KMS-11 (cell line): ENCODE results near the gene PEAR1.
A peak's percentile ranks its signal among the peaks of the same experiment; 100 is the strongest.

Experiments used
- H2AFZ ChIP-seq: fragments of 200-600 bp; sonication (generic); 2 replicates; pipeline ENCODE4 v1.6.1; 2016; ENCODE audit warnings: antibody characterized with exemption, mixed run types, low read depth
- H3K27ac ChIP-seq: fragments of 200-600 bp; sonication (generic); 2 replicates; pipeline ENCODE4 v1.6.1; 2016; ENCODE audit warnings: mild to moderate bottlenecking, mixed run types
- H3K27me3 ChIP-seq: fragments of 200-600 bp; sonication (generic); 2 replicates; pipeline ENCODE4 v1.6.1; 2017; ENCODE audit warnings: mild to moderate bottlenecking, low read depth, mixed run types, moderate library complexity; ENCODE audit not compliant: insufficient read depth
- H3K36me3 ChIP-seq: fragments of 200-600 bp; sonication (generic); 2 replicates; pipeline ENCODE4 v1.6.1; 2017; ENCODE audit warnings: mild to moderate bottlenecking, mixed run types; ENCODE audit not compliant: insufficient read depth
- H3K4me1 ChIP-seq: fragments of 200-600 bp; sonication (generic); 2 replicates; pipeline ENCODE4 v1.6.1; 2016; ENCODE audit warnings: mild to moderate bottlenecking, low read depth, mixed run types; ENCODE audit not compliant: poor library complexity, severe bottlenecking
- H3K4me2 ChIP-seq: fragments of 200-600 bp; sonication (generic); 2 replicates; pipeline ENCODE4 v1.7.0; 2016; ENCODE audit warnings: mild to moderate bottlenecking, mixed run types
- H3K4me3 ChIP-seq: fragments of 200-600 bp; sonication (generic); IDR thresholded peaks from 2 replicates; pipeline ENCODE4 v1.6.1; 2017; ENCODE audit warnings: low read depth, low read length, mixed read lengths; ENCODE audit not compliant: insufficient read depth
- H3K79me2 ChIP-seq: fragments of 200-600 bp; sonication (generic); 2 replicates; pipeline ENCODE4 v1.6.1; 2016; ENCODE audit warnings: low read depth, mixed run types; ENCODE audit not compliant: insufficient read depth
- H3K9ac ChIP-seq: fragments of 200-600 bp; sonication (generic); 2 replicates; pipeline ENCODE4 v1.6.1; 2016; ENCODE audit warnings: mild to moderate bottlenecking, mixed run types
- H4K20me1 ChIP-seq: fragments of 200-600 bp; sonication (generic); 2 replicates; pipeline ENCODE4 v1.6.1; 2016; ENCODE audit warnings: mild to moderate bottlenecking, mixed run types; ENCODE audit not compliant: insufficient read depth
- CTCF ChIP-seq: fragments of 200-600 bp; sonication (generic); conservative IDR thresholded peaks from 2 replicates; pipeline ENCODE4 v1.6.1; 2017; ENCODE audit warnings: low read depth, mild to moderate bottlenecking, antibody characterized with exemption, low read length, moderate library complexity, mixed read lengths

The PEAR1 gene

GRCh38 chr1:156948708-156949107 lies 55.2 kb downstream of the PEAR1 start:
- no peaks in the 10 kb centered on the region for H3K79me2 ChIP-seq
- H3K4me1 ChIP-seq, result no peaks in the 10 kb centered on the region
- H4K20me1 ChIP-seq, result no peaks in the 10 kb centered on the region
- H3K4me3 ChIP-seq, result no peak overlapping the region
- no peak overlapping the region for H3K9ac ChIP-seq
- no peaks in the 10 kb centered on the region for H3K27me3 ChIP-seq
- TF ChIP-seq CTCF, result peak; percentile 50; the same call in 1 of the 2 replicates
- H3K4me2 ChIP-seq, result no peak overlapping the region
- H3K27ac ChIP-seq, result no peak overlapping the region
- no peak overlapping the region for H2AFZ ChIP-seq
- no peaks in the 10 kb centered on the region for H3K36me3 ChIP-seq

DNA sequence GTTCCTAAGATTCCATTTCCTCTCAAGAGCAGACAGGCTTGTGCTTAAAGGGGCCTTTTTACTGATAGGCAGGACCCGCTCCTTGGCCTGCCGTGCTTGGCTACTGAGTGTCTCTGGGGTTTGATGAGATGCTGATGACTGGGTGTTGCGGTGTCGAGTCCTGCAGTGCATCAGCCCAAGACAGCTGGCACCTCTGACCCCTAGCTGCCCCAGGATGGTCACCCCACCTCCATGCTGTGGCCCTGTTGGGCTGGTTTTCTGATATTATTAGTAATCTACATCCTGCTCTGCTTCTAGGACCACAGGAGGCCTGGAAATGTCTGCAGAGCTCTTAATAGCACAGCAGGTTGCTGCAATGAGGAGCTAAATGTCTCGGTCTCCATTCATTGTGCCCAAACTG lies 55.6 kb downstream of the PEAR1 start:
- no peak for TF ChIP-seq CTCF
- no peaks in the 10 kb centered on the region for H3K4me1 ChIP-seq
- no peaks in the 10 kb centered on the region for H3K27me3 ChIP-seq
- no peaks in the 10 kb centered on the region for H4K20me1 ChIP-seq
- H3K4me2 ChIP-seq, result no peak overlapping the region
- no peak overlapping the region for H3K27ac ChIP-seq
- no peaks in the 10 kb centered on the region for H3K36me3 ChIP-seq
- H2AFZ ChIP-seq, result no peak overlapping the region
- no peak overlapping the region for H3K4me3 ChIP-seq
- H3K9ac ChIP-seq, result no peak overlapping the region
- H3K79me2 ChIP-seq, result no peaks in the 10 kb centered on the region

- Histone ChIP-seq H3K4me3 (no peak overlapping the region), H2AFZ (no peak overlapping the region), H3K4me1 (no peaks in the 10 kb centered on the region), H3K4me2 (no peak overlapping the region), H4K20me1 (no peaks in the 10 kb centered on the region), H3K27ac (no peak overlapping the region), H3K36me3 (no peaks in the 10 kb centered on the region), H3K9ac (no peak overlapping the region), H3K27me3 (no peaks in the 10 kb centered on the region), H3K79me2 (no peaks in the 10 kb centered on the region)
- no peak for TF ChIP-seq CTCF
Observed at GRCh38 chr1:156951371-156951770, 57.9 kb downstream of the PEAR1 start.

DNA sequence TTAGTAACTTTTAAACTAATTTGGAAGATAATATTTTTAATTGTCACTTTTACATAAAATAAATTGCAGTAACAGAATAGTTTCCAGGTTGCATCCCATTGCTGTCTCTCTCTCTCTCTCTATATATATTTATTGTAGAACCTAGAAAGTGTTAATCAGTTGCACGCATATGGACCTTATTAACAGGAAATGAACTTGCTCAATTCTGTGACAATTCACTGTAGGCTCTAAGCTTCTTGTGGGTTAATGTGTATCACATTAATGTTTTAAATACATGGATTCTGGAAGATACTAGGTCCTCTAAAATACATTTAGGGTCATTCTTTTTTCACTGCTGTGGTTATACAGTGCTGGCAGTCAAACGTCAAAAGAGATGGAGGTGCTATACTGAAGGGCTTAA lies 60.1 kb downstream of the PEAR1 start:
- no peak overlapping the region for H3K27ac ChIP-seq
- no peaks in the 10 kb centered on the region for H4K20me1 ChIP-seq
- TF ChIP-seq CTCF, result no peak
- no peak overlapping the region for H3K4me2 ChIP-seq
- H3K27me3 ChIP-seq, result no peaks in the 10 kb centered on the region
- no peaks in the 10 kb centered on the region for H3K36me3 ChIP-seq
- no peak overlapping the region for H3K9ac ChIP-seq
- H3K79me2 ChIP-seq, result no peaks in the 10 kb centered on the region
- no peak overlapping the region for H3K4me3 ChIP-seq
- no peak overlapping the region for H2AFZ ChIP-seq
- H3K4me1 ChIP-seq, result peaks cover 11% of the 10 kb centered on the region
